Hematopoietic multipotent progenitor cell treated with erythropoietin and hydrocortisone succinate and interleukin-3 and kit ligand, for 15 days (in vitro differentiated cells): ENCODE measurements around the gene ASB2.

Experiments used
- DNase-seq: peaks from one replicate; pipeline ENCODE4 v3.0.0-alpha.2; 2015; ENCODE audit warnings: low spot score

ASB2 gene

GRCh38 chr14:94000267-94000666 is 23.9 kb upstream of the ASB2 start:
- DNase-seq: no peak

GRCh38 chr14:93999573-93999972 is 23.2 kb upstream of the ASB2 start:
- DNase-seq: no peak

- DNase-seq: no peak
Observed at GRCh38 chr14:93998871-93999403, 22.6 kb upstream of the ASB2 start.

DNA sequence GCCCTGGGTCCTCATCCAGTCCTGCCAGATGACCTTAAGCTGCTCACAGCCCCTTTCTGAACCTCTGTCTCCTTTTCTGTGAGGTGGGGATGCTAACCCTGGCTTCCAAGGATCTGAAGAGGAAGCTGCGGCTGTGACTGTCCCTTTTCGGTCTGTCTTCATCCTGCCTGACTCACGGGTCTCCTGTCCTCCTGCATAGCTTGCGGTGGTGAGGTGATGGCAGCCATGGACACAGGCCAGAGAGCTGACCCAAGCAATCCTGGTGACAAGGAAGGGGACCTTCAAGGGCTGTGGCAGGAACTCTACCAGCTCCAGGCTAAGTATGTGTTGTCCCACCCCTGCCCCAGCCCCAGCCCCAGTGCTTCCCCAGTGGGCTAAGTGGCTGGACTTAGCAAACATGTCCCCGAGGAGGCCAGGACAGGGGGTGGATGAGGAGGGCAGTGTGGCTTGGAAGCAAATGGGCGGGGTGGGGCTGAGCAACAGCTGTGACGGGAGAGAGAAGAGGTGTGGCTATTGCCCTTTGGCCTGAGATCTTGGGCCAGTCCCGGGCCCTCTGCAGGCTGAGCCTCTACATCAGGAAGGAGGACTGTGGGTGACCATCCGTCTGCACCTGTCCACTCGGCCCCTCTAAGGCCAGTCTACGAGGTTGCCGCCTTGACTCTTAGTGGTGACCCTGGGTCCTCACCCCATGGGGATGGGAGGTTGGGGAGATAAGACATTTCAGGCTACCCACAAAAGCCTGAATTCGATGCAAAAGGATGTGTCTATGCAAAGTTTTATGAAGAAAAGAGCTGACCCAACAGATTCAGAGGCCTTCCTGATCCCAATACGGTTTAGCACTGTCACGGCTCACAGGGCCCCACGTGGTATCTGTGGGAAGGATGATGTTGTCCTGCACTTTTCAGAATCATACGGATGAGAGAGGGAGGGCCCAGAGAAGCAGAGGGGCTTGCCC is 21.8 kb upstream of the ASB2 start:
- no peak for DNase-seq

DNA sequence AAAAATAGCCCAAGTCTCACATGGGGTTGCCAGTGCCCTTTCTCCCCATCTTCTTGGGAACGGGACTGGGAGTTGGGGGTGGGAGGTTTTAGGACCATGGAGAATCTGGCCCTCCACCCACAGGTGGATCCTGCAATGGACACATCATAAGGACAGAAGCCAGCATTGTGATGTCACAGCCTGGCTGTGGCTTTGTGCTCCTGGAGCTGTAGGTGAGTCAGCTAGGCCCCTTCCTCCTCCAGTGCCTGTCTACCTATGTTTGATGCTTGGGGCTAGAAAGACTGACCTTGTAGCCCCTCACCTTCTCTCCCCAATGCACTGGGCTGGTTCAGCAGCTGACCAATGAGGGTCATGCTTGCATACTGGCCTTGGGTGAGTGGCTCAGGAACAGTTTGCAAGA is 20.7 kb upstream of the ASB2 start, which contains the start of gene CCDC197:
Gene CCDC197 (plus strand): TSS at position 220 of the 400 bp plus-strand sequence. CDS start 831 bp downstream, outside the sequence.
- DNase-seq: no peak

- DNase-seq: no peak
Observed at GRCh38 chr14:93996130-93996695, 19.8 kb upstream of the ASB2 start.

DNA sequence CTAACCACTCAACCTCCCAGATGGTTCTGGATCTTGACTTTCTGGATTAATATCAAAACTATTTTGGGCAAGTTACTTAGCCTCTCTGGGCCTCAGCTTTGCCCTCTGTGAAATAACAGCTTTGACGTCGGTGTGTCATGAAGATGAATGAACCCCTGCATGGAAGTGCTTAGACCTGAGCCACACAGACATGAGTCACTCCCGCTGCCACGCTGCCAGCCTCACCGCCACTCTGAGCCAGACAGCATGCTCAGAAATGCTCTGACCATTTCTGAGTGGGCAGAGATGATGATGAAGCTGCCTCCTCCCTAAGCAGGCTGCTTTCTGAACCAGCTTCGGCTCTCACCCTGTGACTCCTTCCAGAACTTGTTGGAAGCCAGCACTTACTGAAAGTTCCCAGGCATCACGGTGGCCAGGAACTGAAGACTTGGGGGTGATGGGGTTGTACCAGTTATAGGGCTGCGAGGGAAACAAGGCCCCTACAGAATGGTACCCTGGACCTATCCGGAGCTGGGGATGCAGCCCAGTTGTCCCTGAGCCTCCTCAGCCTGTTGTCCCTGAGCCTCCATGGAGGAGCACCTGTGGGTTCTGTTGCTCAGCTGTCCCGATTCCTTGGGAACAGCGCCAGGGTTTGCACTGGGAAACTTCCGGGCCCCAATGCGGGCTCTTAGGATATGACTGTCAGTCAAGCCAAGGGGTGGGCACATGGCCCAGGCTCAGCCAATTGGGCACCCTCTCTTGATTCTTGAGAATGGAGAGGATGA is 18.7 kb upstream of the ASB2 start:
- no peak for DNase-seq

GRCh38 chr14:93993382-93993781 is 17.0 kb upstream of the ASB2 start:
- DNase-seq: no peak

- no peak for DNase-seq
Observed at GRCh38 chr14:93991649-93992048, 15.3 kb upstream of the ASB2 start.

DNA sequence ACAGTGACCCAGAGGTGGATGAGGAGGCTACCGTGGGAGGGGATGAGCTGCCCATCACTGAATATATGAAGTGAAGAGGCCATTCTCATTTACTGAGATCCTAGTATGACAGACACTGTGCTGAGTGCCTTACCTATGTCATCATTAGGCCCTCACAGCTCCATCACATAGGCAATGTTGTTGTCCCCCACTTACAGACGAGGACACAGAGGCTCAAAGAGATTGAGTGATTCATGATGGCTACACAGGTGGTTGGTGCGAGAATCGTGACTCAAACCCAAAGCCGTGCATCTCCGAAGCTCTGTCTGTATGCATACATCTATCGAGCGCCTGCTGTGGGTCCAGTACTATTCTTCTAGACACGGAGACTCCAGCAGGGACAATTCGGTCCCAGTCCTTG is 14.8 kb upstream of the ASB2 start:
- no peak for DNase-seq

GRCh38 chr14:93989939-93990338 is 13.6 kb upstream of the ASB2 start:
- no peak for DNase-seq

- DNase-seq: no peak
Observed at GRCh38 chr14:93987815-93988476, 11.6 kb upstream of the ASB2 start.

DNA sequence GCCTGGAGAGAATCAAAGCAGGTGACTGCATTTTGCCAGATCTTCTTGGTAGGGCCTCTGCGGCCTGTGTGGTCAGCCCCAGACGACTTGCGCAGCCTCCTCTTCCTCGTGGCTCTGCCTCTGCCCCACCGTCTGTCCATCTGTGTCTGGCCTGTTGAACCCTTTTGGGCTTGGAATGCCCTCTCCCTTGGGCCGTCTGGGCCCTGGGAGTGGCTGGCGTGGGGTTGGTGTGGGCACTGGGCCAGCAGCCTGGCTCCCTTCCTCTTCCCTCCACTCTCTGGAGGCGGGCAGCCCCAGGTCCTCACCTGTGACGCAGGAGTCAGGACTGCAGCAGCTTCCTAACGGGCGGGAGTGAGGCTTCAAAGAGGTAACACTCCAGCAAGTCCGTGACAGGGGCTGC is 11.0 kb upstream of the ASB2 start:
- no peak for DNase-seq

DNA sequence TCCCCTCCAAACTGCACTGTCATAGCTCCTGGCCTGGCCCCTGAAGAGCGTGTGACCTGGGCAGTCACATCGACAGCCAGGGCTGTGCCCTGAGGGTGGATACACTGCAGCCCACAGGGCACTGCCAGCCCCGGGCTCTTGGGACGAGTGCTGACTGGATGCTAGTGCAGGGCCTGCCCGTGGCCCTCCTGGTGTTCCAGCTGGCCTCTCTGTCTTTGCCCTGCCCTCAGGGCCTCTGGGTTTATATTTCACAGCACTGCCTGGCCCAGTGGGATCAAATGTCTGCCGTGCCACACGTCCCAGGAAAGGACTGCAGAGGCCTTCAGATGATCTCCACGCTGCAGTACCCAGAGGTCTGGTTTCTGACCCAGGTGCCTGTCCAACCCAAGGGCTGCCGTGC is 10.6 kb upstream of the ASB2 start:
- DNase-seq: no peak

DNA sequence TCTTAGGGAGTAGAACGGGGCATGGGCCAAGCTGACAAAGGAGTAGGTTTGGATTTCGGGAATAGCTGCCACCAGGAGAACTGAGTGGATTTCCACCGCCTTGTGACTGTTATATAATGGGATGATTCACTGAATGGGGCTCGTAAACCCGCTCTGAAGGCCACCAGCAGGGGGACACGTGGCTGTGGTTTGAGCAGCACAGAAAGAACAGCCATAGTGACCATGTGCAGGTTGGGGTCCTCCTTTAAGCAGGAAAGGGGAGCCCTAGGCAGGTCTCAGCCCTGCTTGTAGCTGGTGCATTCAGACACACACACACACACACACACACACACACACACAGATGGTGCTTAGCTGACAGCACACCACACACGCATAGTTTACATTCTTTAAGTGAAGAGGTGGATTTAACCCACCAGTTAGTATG is 8.6 kb upstream of the ASB2 start:
- no peak for DNase-seq

- DNase-seq: no peak
Observed at GRCh38 chr14:93984070-93984469, 7.7 kb upstream of the ASB2 start.

- no peak for DNase-seq
Observed at GRCh38 chr14:93982230-93983007, 6.0 kb upstream of the ASB2 start.

- DNase-seq: no peak
Observed at GRCh38 chr14:93981316-93982229, 5.2 kb upstream of the ASB2 start.

- DNase-seq: no peak
Observed at GRCh38 chr14:93980456-93981201, 4.3 kb upstream of the ASB2 start.
